HepG2 (cell line): Measurements from ENCODE around the gene CHPF. TPM values are rescaled to one million over a fixed set of nuclear protein-coding genes. Genes with fewer than 3 reads are reported as not detected.

Experiments
- ATAC-seq: fragments of 200-7000 bp; cut with Tn5 transposase; 3 replicates; pipeline ENCODE4 v1.9.1; 2020; ENCODE audit warnings: mild to moderate bottlenecking, moderate library complexity
- BruUV-seq: library from RNA; stranded (reverse); fragments of 400-500 nt; replicated peaks from 2 replicates; lab custom pipeline; 2021; lab: Mats Ljungman, UMichigan
- CTCF ChIA-PET: fragments of 300-600 bp; formaldehyde crosslinking; extraction: SDS; loops from one replicate; lab custom pipeline; 2021; ENCODE audit warnings: low total read pairs, inconsistent platforms, low intra/inter-chr PET ratio; lab: Yijun Ruan, JAX
- POLR2A ChIA-PET: fragments of 350-600 bp; sonication (Branson Sonifier 250); formaldehyde crosslinking; loops from one replicate; lab custom pipeline; 2020; ENCODE audit warnings: antibody characterized with exemption, inconsistent platforms; lab: Yijun Ruan, JAX
- DNase-seq: peaks from one replicate; pipeline ENCODE4 v3.0.0-alpha.2; 2015; ENCODE audit warnings: low spot score
- FAIRE-seq: peaks from 3 replicates; lab custom pipeline; 2011; peaks lifted over from hg19 to GRCh38; lab: Jason Lieb, UNC
- H2AFZ ChIP-seq: one replicate; pipeline ENCODE4 v1.6.1; 2011; ENCODE audit warnings: low read length, inconsistent platforms
- H3K27ac ChIP-seq: fragments of 300-600 bp; 3 replicates; pipeline ENCODE4 v1.8.0; 2011; ENCODE audit warnings: mixed run types, mild to moderate bottlenecking, mixed read lengths, low read length, inconsistent platforms; ENCODE audit not compliant: insufficient read depth; ENCODE audit errors: extremely low read length
- H3K27me3 ChIP-seq, 2 experiments: fragments of 200-600 bp in 1 of 2; 2 replicates in 1 of 2; 3 replicates in 1 of 2; pipeline versions ENCODE4 v1.6.0 to v1.8.0; 2011; ENCODE audit warnings: low read length in 2 of 2, mild to moderate bottlenecking in 2 of 2, moderate library complexity in 2 of 2, inconsistent platforms in 1 of 2; ENCODE audit not compliant: insufficient read depth in 2 of 2, control insufficient read depth in 1 of 2
- H3K36me3 ChIP-seq, 2 experiments: fragments of 200-600 bp in 1 of 2; replicated peaks in 1 of 2; 2 replicates in 1 of 2; 3 replicates in 1 of 2; pipeline versions ENCODE4 v1.5.1 to v1.8.0; 2011; ENCODE audit warnings: low read length in 2 of 2, inconsistent platforms in 1 of 2; ENCODE audit not compliant: insufficient read depth in 2 of 2, control insufficient read depth in 1 of 2
- H3K4me1 ChIP-seq: 2 replicates; pipeline ENCODE4 v1.5.1; 2012; ENCODE audit warnings: low read length, inconsistent platforms; ENCODE audit not compliant: insufficient read depth
- H3K4me2 ChIP-seq: 2 replicates; pipeline ENCODE4 v1.6.0; 2011; ENCODE audit warnings: low read depth, low read length, inconsistent platforms
- H3K4me3 ChIP-seq, 3 experiments: fragments of 200-600 bp in 1 of 3; sonication (generic), shearing (Covaris generic) in 1 of 3; replicated peaks in 1 of 3; 2 replicates each; pipeline ENCODE4 v1.5.1; 2011 to 2016; ENCODE audit warnings: low read length in 3 of 3, inconsistent platforms in 2 of 3, low read depth in 2 of 3, mild to moderate bottlenecking in 2 of 3, control low read depth in 1 of 3, mixed read lengths in 1 of 3; ENCODE audit not compliant: insufficient read depth in 1 of 3
- H3K79me2 ChIP-seq: one replicate; pipeline ENCODE4 v1.6.1; 2011; ENCODE audit warnings: low read length, inconsistent platforms; ENCODE audit not compliant: insufficient read depth
- H3K9ac ChIP-seq: 2 replicates; pipeline ENCODE4 v1.6.0; 2011; ENCODE audit warnings: mild to moderate bottlenecking, low read depth, low read length, inconsistent platforms; ENCODE audit not compliant: insufficient read depth
- H3K9me3 ChIP-seq: 2 replicates; pipeline ENCODE4 v1.5.1; 2012; ENCODE audit warnings: mild to moderate bottlenecking, low read length
- H4K20me1 ChIP-seq: 2 replicates; pipeline ENCODE4 v1.6.0; 2011; ENCODE audit warnings: inconsistent platforms, mild to moderate bottlenecking, low read length, moderate library complexity; ENCODE audit not compliant: insufficient read depth
- GABPB1 ChIP-seq: IDR thresholded peaks from 2 replicates; pipeline ENCODE4 v1.6.1; 2016; ENCODE audit warnings: mild to moderate bottlenecking, missing genetic modification reagents, moderate library complexity, missing compliant biosample characterization
- KDM5A ChIP-seq: fragments of 200-600 bp; sonication (generic); IDR thresholded peaks from 2 replicates; pipeline ENCODE4 v1.7.0; 2018; ENCODE audit warnings: antibody characterized with exemption, mild to moderate bottlenecking, low read length, borderline replicate concordance
- RXRA ChIP-seq: sonication (generic); formaldehyde crosslinking; IDR thresholded peaks from 2 replicates; pipeline ENCODE4 v1.5.1; 2020; ENCODE audit warnings: missing genetic modification reagents
- SP4 ChIP-seq: sonication (generic); formaldehyde crosslinking; IDR thresholded peaks from 2 replicates; pipeline ENCODE4 v1.8.1; 2023; ENCODE audit warnings: mild to moderate bottlenecking, missing genetic modification reagents
- TAF1 ChIP-seq: sonication (generic); formaldehyde crosslinking; IDR thresholded peaks from 2 replicates; pipeline ENCODE4 v1.4.0; 2020; ENCODE audit warnings: missing genetic modification reagents
- ZNF589 ChIP-seq: sonication (generic); formaldehyde crosslinking; conservative IDR thresholded peaks from 2 replicates; pipeline ENCODE4 v1.8.0; 2022; ENCODE audit warnings: mild to moderate bottlenecking, moderate library complexity, missing genetic modification reagents
- WGBS: methylation state at CpG from one replicate; pipeline ENCODE4 v1.1.6; 2017; ENCODE audit warnings: low lambda C conversion rate; 5-methylcytosine and 5-hydroxymethylcytosine counted together
- in situ Hi-C: cut with HindIII; loops from 2 replicates; pipeline ENCODE4 v1.10.0; 2017; ENCODE audit warnings: low pct_unique_long_range_greater_than_20kb; ENCODE audit not compliant: extremely low pct_ligation_motif_present
- intact Hi-C: fragments of 100-400 bp; cut with micrococcal nuclease; formaldehyde crosslinking; loops from one replicate; pipeline ENCODE4 v1.10.0; 2022; ENCODE audit not compliant: unreplicated experiment
- polyA plus RNA-seq, 8 experiments: library from polyadenylated mRNA; depleted of rRNA in 3 of 8; stranded (reverse) in 7 of 8; unstranded in 1 of 8; fragments of >200 nt; fragmentation: Illumina TruSeq in 4 of 8; extraction: Trizol in 4 of 8; gene quantifications; 2 replicates each; pipeline versions ENCODE4 v1.2.1 to v1.2.3, GENCODE V29; 2011 to 2016; ENCODE audit warnings: low read depth in 4 of 8, missing spikeins in 1 of 8, mixed read lengths in 1 of 8; ENCODE audit not compliant: insufficient read depth in 1 of 8
- total RNA-seq, 5 experiments: library from RNA; depleted of rRNA; stranded (reverse); fragments of >200 nt; fragmentation: Illumina TruSeq; extraction: Trizol; gene quantifications; 2 replicates each; pipeline ENCODE4 v1.2.3, GENCODE V29; 2016; ENCODE audit warnings: low read depth in 1 of 5

CHPF gene
- total and polyA plus RNA-seq, 2 of the 13 experiments (the other 11 are each of a cell fraction or from before 2014, with no cell fraction given), result 79.6 to 111 TPM

GRCh38 chr2:219557320-219557719 lies 13.7 kb upstream of the CHPF start:
- H3K4me2 ChIP-seq, result no peak overlapping the region
- H3K27me3 ChIP-seq, result no peaks in the 10 kb centered on the region
- ChIA-PET POLR2A (no interaction called here), CTCF (no interaction called here)
- no peak for ATAC-seq
- no peak overlapping the region for H3K4me3 ChIP-seq
- H3K9me3 ChIP-seq, result no peaks in the 10 kb centered on the region
- no peak for DNase-seq
- in situ Hi-C loops (no loop called here), intact Hi-C loops (no loop called here)
- no peak for FAIRE-seq
- no peak overlapping the region for H2AFZ ChIP-seq
- H3K36me3 ChIP-seq, result no peaks in the 10 kb centered on the region; a peak in 1 of 5 replicates
- H4K20me1 ChIP-seq, result no peaks in the 10 kb centered on the region
- no peak overlapping the region for H3K9ac ChIP-seq
- H3K79me2 ChIP-seq, result no peaks in the 10 kb centered on the region
- WGBS, result 87% methylated on average over 13 of the region's 21 CpGs
- no peak overlapping the region for H3K27ac ChIP-seq
- H3K4me1 ChIP-seq, result peaks cover 35% of the 10 kb centered on the region
- no peak for TF ChIP-seq RXRA (CRISPR knock-in tag)
- 0 out of 2 replicates have a peak, but pooled peaks have one; percentile 0 for TF ChIP-seq GABPB1 (CRISPR knock-in tag)
- no TSS peak for BruUV-seq

- H3K27ac ChIP-seq, result no peak overlapping the region
- no peaks in the 10 kb centered on the region for H4K20me1 ChIP-seq
- H3K79me2 ChIP-seq, result no peaks in the 10 kb centered on the region
- no peak overlapping the region for H3K4me2 ChIP-seq
- FAIRE-seq (no peak), ATAC-seq (no peak), DNase-seq (no peak)
- no peak overlapping the region for H2AFZ ChIP-seq
- H3K27me3 ChIP-seq, result no peaks in the 10 kb centered on the region
- H3K9ac ChIP-seq, result no peak overlapping the region
- in situ Hi-C loops (no loop called here), intact Hi-C loops (no loop called here)
- peaks cover 31% of the 10 kb centered on the region for H3K4me1 ChIP-seq
- 87% methylated on average over 19 of the region's 19 CpGs for WGBS
- BruUV-seq, result no TSS peak
- H3K36me3 ChIP-seq, result no peaks in the 10 kb centered on the region
- POLR2A ChIA-PET, result no interaction called here
- CTCF ChIA-PET, result no interaction called here
- no peaks in the 10 kb centered on the region for H3K9me3 ChIP-seq
- TF ChIP-seq SP4 (CRISPR knock-in tag), result 0 out of 2 replicates have a peak, but pooled peaks have one; percentile 30
- no peak for TF ChIP-seq TAF1 (CRISPR knock-in tag)
- TF ChIP-seq ZNF589, result no peak
- no peak for TF ChIP-seq KDM5A
- TF ChIP-seq, all 625 proteins: peak for 1
- H3K4me3 ChIP-seq, result no peak overlapping the region
Measured at GRCh38 chr2:219556413-219556812, 12.8 kb upstream of the CHPF start.
